ENCODE measurements around the gene CD180.

Gene CD180

DNA sequence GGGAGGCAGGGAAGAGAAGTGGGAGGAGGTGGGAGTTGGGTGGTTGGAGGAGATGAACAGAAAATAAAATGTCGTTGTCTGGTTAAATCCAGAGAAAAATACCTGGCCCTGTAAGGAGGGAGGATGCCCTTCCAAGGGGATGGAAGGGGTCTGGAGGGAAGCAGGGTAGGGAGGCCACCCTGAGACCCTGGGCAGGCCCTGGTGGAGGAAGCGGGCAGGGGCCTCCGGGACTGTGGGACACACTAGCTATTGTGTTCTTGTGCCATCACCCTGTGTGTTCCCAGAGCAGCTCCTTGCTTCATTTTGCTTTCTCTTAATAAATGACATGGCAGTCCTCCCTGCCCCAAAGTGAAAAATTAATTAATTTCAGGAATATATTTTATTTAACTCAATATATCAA lies 11.8 kb upstream of the CD180 start:
- FAIRE-seq = no peak
- DNase-seq (ENCODE audit: insufficient read length) = no peak
- no peak for TF ChIP-seq TAF1 (IDR thresholded peaks at IDR 0.05; ENCODE audit: borderline replicate concordance, low read depth, low read length)
- no peak for TF ChIP-seq POLR2A (IDR thresholded peaks at IDR 0.05; ENCODE audit: low read depth, low read length)
- no peak for TF ChIP-seq POLR2AphosphoS5 (IDR thresholded peaks at IDR 0.05; ENCODE audit: low read depth, low read length)

DNA sequence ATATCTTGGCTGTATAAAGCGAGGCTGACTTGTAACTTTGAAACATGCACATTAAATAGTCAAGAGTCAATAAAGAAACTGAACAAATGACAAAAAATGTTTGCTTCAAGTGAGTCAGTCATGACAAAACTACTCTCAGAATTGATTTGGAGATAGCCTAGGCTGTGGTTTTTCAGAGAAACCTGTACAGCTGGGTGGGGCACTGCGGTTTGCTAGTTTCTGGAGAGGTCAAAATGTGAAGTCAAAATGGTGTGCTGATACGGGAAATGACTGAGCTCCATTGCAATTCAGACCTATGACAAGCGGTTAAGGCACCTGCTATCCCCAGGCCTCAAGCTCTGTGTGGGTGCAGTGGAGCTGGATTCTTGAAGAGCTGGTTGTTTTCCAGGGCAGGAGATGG lies 10.3 kb upstream of the CD180 start:
- FAIRE-seq (peak; percentile 95), DNase-seq (ENCODE audit: insufficient read length) (peak; percentile 52)
- TF ChIP-seq POLR2A (IDR thresholded peaks at IDR 0.05; ENCODE audit: low read depth, low read length) = no peak
- no peak for TF ChIP-seq TAF1 (IDR thresholded peaks at IDR 0.05; ENCODE audit: borderline replicate concordance, low read depth, low read length)
- no peak for TF ChIP-seq POLR2AphosphoS5 (IDR thresholded peaks at IDR 0.05; ENCODE audit: low read depth, low read length)

DNA sequence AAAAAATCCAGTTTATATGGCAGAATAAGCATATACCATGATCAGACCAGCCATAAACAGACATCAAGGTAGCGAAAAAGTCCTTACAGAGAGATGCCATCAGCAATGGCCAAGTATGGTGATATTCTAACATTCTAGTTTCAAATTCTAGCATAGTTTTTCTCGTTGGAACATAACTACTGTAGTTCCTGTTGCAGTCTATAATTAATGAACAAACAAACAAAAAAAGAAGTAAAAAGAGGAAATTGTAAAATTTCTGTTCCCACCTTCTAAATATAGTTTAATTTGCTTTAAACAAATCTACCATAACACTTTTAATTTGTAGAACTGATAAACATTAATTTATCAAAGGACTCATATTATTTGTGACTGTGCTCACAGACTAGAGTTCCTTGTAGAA lies 9.9 kb upstream of the CD180 start:
- DNase-seq (ENCODE audit: insufficient read length) (no peak), FAIRE-seq (peak; percentile 58)
- TF ChIP-seq POLR2AphosphoS5 (IDR thresholded peaks at IDR 0.05; ENCODE audit: low read depth, low read length) (no peak), POLR2A (IDR thresholded peaks at IDR 0.05; ENCODE audit: low read depth, low read length) (no peak), TAF1 (IDR thresholded peaks at IDR 0.05; ENCODE audit: borderline replicate concordance, low read depth, low read length) (no peak)

DNA sequence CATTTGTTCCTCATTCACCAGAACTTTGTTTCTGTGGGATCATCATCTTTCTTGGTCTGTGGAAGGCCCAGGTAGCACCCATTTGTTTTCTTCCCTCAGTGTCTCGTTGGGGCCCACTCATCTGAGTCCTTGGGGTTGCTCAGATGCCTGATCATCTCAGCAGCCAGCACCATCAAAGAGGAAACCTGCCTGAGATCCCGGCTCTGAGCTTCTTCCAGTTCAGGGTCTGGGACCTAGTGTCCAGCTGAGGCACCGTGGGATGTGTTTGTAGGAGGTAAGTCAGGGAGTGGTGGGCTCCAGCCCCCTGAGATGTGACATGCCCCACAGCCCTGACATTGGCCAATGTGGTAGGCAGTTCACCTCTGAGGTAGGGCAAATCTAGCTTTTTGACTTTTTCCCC lies 9.4 kb upstream of the CD180 start:
- no peak for FAIRE-seq
- no peak for DNase-seq (ENCODE audit: insufficient read length)
- no peak for TF ChIP-seq POLR2AphosphoS5 (IDR thresholded peaks at IDR 0.05; ENCODE audit: low read depth, low read length)
- TF ChIP-seq TAF1 (IDR thresholded peaks at IDR 0.05; ENCODE audit: borderline replicate concordance, low read depth, low read length) = no peak
- TF ChIP-seq POLR2A (IDR thresholded peaks at IDR 0.05; ENCODE audit: low read depth, low read length) = no peak

DNA sequence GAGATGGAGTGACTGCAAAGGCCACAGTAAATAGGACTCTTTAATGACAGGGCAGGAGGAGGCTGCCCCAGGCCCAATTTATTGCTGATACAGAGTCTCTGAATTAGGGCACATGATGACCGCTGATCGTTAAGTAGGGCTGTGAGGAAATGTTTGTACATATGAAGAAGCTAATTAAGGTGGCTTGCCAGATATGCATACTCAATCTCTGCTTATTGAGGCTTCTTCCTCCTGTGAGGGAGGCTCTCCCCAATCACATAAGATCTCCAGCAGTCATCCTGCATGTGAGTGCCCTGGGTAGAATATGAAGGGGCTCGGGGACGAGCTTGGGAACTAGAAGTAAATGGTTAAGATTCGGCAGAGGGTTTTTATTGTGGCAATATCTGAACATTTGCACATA lies 8.2 kb upstream of the CD180 start:
- TF ChIP-seq POLR2A (IDR thresholded peaks at IDR 0.05; ENCODE audit: low read depth, low read length) = no peak
- no peak for TF ChIP-seq TAF1 (IDR thresholded peaks at IDR 0.05; ENCODE audit: borderline replicate concordance, low read depth, low read length)
- peak; percentile 68 for FAIRE-seq

DNA sequence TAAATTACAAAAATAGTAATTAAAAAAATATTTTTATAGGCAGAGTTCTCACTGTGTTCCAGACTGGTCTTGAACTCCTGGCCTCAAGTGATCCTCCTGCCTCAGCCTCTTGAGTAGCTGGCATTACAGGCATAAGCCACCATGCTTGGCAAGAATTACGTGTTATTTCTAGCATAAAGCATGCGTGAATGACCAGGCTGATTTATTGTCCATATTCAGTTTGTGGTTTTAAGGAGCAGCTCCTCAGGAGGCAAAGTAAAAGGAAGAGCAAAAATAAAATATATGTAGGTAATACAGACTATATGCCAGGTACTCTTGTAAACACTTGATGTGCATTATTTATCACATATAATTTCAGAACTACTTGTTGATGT lies 7.1 kb upstream of the CD180 start:
- TF ChIP-seq TAF1 (IDR thresholded peaks at IDR 0.05; ENCODE audit: borderline replicate concordance, low read depth, low read length) (no peak), POLR2AphosphoS5 (IDR thresholded peaks at IDR 0.05; ENCODE audit: low read depth, low read length) (no peak), POLR2A (IDR thresholded peaks at IDR 0.05; ENCODE audit: low read depth, low read length) (no peak)
- FAIRE-seq (no peak), DNase-seq (ENCODE audit: insufficient read length) (no peak)

More for the DNA sequence above, 8.2 kb upstream of the CD180 start:
- no peak for DNase-seq (ENCODE audit: insufficient read length)

DNA sequence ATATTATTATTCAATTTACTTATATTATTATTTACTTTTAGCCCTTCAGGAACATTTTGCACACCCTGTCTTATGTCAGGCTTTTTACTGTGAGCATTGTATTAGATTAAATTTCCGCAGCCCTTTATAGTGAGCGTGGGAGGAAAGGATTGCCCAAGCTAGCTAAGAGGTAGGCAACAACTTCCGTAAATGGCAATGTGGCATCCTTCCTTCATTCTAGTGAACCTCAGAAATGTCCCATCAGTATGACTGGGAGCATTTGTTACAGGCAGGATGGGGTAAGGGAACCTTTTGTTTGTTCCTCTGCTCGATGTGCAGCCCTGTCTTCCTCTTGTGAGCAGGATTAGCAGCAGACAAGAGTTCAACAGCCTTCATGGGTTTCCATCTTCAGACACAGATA lies 6.2 kb upstream of the CD180 start:
- no peak for DNase-seq (ENCODE audit: insufficient read length)
- FAIRE-seq = peak; percentile 86
- TF ChIP-seq POLR2AphosphoS5 (IDR thresholded peaks at IDR 0.05; ENCODE audit: low read depth, low read length) (no peak), POLR2A (IDR thresholded peaks at IDR 0.05; ENCODE audit: low read depth, low read length) (no peak), TAF1 (IDR thresholded peaks at IDR 0.05; ENCODE audit: borderline replicate concordance, low read depth, low read length) (no peak)

DNA sequence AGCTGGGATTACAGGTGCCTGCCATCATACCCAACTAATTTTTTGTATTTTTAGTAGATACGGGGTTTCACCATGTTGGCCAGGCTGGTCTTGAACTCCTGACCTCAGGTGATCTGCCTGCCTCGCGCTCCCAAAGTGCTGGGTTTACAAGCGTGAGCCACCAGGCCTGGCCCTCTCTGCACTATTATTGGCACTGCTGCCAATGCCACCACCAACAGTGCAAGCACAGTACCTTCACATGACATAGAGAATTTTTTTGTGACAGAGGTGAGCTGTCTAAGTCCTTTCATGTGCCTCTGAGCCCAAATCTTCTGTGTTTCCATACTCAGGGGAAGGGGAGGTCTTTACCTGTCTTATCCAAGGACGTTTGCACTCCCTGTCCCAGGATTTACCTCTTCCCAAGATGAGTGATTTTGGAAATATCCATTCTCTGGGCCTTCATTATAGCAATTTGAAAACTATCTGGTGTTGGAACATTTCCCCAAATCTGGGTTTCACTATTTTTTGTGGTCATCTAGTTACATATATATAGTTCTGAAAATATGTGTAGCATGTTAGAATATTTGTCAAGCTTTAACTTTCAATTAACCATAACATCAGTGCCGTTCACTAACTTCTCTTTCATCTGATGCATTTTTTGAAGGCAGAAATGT lies 5.4 kb upstream of the CD180 start:
- DNase-seq (ENCODE audit: insufficient read length) (no peak), FAIRE-seq (peak; percentile 72)
- TF ChIP-seq TAF1 (IDR thresholded peaks at IDR 0.05; ENCODE audit: borderline replicate concordance, low read depth, low read length) = no peak
- TF ChIP-seq POLR2AphosphoS5 (IDR thresholded peaks at IDR 0.05; ENCODE audit: low read depth, low read length) = no peak
- no peak for TF ChIP-seq POLR2A (IDR thresholded peaks at IDR 0.05; ENCODE audit: low read depth, low read length)

DNA sequence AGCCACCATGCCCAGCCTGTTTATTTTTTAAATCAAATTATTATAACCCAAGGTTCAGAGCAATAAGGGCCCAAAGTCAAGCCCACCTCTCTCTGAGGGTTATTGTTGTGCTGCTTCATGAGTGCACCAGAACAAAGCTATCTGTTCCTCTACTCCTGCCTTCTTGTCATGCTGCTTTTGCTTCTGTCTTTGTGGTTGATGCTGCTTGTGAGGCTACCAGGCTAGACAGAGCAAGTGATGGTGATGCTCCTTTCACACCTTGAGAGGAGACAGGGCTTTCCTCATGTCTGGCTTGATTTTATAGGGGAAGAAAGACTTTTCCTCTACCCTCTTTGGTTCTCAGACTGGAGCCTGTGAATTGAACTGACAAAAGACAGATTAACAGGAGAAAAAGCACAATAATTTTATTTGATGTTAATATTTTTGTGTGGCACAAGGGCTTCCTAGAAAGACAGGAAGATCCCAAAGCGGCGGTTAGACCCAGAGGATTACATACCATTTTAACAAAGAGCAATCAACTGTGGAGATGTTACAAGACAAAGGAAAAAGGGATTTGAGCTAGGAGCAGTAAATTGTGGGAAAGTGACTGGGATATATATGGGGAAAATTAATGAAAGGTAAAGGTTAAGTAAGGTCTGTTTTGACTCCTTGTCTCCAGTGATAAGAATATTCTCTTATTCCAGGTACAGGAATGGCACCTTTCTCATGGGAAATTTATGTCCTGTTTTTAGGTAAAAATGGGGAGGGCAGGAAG lies 4.4 kb upstream of the CD180 start:
- no peak for TF ChIP-seq TAF1 (IDR thresholded peaks at IDR 0.05; ENCODE audit: borderline replicate concordance, low read depth, low read length)
- no peak for TF ChIP-seq POLR2A (IDR thresholded peaks at IDR 0.05; ENCODE audit: low read depth, low read length)
- TF ChIP-seq POLR2AphosphoS5 (IDR thresholded peaks at IDR 0.05; ENCODE audit: low read depth, low read length) = no peak
- no peak for DNase-seq (ENCODE audit: insufficient read length)
- FAIRE-seq = peak; percentile 90

DNA sequence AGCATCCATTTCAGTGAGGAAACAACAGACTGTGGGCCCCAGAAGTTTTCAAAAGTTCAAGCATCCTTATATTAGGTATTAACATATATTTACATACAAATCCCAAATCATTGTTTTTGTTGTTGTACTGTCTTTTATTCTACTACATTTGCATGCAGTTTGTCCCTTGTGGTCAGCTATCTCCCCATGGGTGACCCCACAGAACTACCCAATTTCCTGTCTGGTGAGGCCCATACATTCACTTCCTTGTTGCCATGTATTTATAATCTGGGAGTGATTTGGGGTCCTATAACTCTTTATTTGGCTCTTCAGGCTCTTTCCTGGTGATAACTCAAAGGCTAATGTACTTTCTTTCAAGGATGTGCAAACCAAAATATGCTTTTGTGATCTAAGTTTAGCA lies 3.3 kb upstream of the CD180 start:
- DNase-seq (ENCODE audit: insufficient read length) = no peak
- FAIRE-seq = peak; percentile 51

DNA sequence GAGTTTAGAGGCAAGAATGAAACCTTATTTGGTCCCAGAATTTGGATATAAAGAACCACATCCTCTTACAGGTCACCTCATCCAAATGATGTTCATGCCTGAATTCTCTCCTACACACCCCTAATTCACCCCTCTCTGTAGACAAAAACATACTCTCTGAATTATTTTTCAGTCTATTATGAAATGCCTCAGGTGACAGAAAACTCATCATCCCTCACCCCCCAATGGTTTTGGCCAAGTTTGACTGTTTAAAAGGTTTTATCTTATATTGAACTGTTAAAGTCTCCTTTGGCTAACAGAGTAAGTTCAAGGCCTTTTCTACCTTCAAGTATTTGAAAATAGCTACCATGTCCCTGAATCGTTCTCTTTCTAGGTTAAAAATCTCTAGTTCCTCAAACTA lies 2.3 kb upstream of the CD180 start:
- no peak for FAIRE-seq
- DNase-seq (ENCODE audit: insufficient read length) = no peak
- no peak for TF ChIP-seq POLR2AphosphoS5 (IDR thresholded peaks at IDR 0.05; ENCODE audit: low read depth, low read length)
- no peak for TF ChIP-seq TAF1 (IDR thresholded peaks at IDR 0.05; ENCODE audit: borderline replicate concordance, low read depth, low read length)
- no peak for TF ChIP-seq POLR2A (IDR thresholded peaks at IDR 0.05; ENCODE audit: low read depth, low read length)

More for the DNA sequence above, 3.3 kb upstream of the CD180 start:
- TF ChIP-seq POLR2AphosphoS5 (IDR thresholded peaks at IDR 0.05; ENCODE audit: low read depth, low read length) = no peak
- TF ChIP-seq TAF1 (IDR thresholded peaks at IDR 0.05; ENCODE audit: borderline replicate concordance, low read depth, low read length) = no peak
- no peak for TF ChIP-seq POLR2A (IDR thresholded peaks at IDR 0.05; ENCODE audit: low read depth, low read length)

DNA sequence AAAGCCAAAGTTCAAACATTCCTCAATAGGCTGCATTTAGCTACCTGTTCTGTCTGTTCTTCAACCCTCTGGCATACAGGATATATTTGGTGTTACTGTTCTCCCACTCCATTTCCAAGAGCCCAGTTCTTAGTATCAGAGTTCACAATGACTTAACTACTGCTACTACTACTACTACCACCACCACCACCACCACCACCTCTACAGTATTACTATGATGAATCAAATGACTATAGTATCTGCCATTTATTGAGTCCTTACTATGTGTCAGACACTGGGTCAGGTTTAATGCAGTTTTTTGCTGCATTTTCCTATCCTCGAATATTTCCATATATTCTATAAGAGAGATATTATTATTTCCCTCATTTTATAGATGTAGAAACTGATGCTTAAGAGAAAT lies 937 bp upstream of the CD180 start:
- no peak for DNase-seq (ENCODE audit: insufficient read length)

More for the DNA sequence above, 937 bp upstream of the CD180 start:
- TF ChIP-seq POLR2A (IDR thresholded peaks at IDR 0.05; ENCODE audit: low read depth, low read length) (no peak), TAF1 (IDR thresholded peaks at IDR 0.05; ENCODE audit: borderline replicate concordance, low read depth, low read length) (no peak)
- no peak for FAIRE-seq
